Muscle layer of duodenum (tissue), 2 donors: ENCODE results near the gene ANXA10.
"Not testable (repeated sequence)": the region's sequence is repeated elsewhere in the genome, so short reads cannot be mapped to it uniquely, and the experiment has no call there.

Source experiments
- H3K27ac ChIP-seq: one replicate; pipeline ENCODE4 v1.7.0; 2013; ENCODE audit warnings: mild to moderate bottlenecking, low read length
- H3K27me3 ChIP-seq: one replicate; pipeline ENCODE4 v1.7.0; 2013; ENCODE audit warnings: low read depth, mild to moderate bottlenecking, control low read depth, low read length
- H3K36me3 ChIP-seq, 2 donors: one replicate each; pipeline ENCODE4 v1.7.0; 2013; ENCODE audit warnings: low read length in 2 of 2, control low read depth in 1 of 2, mild to moderate bottlenecking in 1 of 2; ENCODE audit not compliant: insufficient read depth in 2 of 2, control insufficient read depth in 1 of 2
- H3K4me1 ChIP-seq, 2 donors: one replicate each; pipeline ENCODE4 v1.7.0; 2013; ENCODE audit warnings: low read length in 2 of 2, mild to moderate bottlenecking in 2 of 2, control low read depth in 1 of 2, moderate library complexity in 1 of 2; ENCODE audit not compliant: insufficient read depth in 2 of 2, control insufficient read depth in 1 of 2
- H3K4me3 ChIP-seq, 2 donors: one replicate each; pipeline ENCODE4 v1.7.0; 2013; ENCODE audit warnings: low read length in 2 of 2, low read depth in 1 of 2, mild to moderate bottlenecking in 1 of 2
- H3K9me3 ChIP-seq, 2 donors: one replicate each; pipeline ENCODE4 v1.7.0; 2013; ENCODE audit warnings: low read length in 2 of 2, control low read depth in 1 of 2, mild to moderate bottlenecking in 1 of 2; ENCODE audit not compliant: control insufficient read depth in 1 of 2
- donor health status: healthy.

The ANXA10 gene

DNA sequence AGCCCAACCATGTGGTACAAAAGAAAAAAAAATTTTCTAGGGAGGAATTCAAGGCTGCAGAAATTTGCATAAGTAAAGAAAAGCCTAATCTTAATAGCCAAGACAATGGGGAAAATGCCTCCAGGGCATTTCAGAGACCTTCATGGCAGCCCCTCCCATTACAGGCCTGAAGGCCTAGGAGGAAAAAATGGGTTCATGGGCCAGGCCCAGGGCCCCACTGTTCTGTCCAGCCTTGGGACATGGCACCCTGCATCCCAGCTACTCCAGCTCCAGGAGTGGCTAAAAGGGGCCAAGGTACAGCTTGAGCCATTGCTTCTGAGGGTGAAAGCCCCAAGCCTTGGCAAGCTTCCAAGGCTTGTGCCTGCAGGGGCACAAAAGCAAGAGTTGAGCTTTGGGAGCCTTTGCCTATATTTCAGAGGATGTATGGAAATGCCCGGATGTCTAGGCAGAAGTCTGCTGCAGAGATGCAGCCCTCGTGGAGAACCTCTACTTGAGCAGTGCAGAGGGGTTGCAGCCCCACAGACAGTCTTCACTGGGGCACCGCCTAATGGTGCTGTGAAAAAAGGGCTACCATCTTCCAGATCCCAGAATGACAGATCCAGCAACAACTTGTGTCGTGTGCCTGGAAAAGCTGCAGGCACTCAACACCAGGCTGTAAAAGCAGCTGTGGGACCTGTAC is 111.0 kb downstream of the ANXA10 start:
- H3K27me3 ChIP-seq, result no peaks in the 10 kb centered on the region
- H3K4me1 ChIP-seq, result no peaks in the 10 kb centered on the region
- H3K27ac ChIP-seq, result no peak overlapping the region
- H3K9me3 ChIP-seq, result peaks cover 8 to 13% of the 10 kb centered on the region in 2 donors
- no peaks in the 10 kb centered on the region for H3K36me3 ChIP-seq
- no peak overlapping the region for H3K4me3 ChIP-seq

DNA sequence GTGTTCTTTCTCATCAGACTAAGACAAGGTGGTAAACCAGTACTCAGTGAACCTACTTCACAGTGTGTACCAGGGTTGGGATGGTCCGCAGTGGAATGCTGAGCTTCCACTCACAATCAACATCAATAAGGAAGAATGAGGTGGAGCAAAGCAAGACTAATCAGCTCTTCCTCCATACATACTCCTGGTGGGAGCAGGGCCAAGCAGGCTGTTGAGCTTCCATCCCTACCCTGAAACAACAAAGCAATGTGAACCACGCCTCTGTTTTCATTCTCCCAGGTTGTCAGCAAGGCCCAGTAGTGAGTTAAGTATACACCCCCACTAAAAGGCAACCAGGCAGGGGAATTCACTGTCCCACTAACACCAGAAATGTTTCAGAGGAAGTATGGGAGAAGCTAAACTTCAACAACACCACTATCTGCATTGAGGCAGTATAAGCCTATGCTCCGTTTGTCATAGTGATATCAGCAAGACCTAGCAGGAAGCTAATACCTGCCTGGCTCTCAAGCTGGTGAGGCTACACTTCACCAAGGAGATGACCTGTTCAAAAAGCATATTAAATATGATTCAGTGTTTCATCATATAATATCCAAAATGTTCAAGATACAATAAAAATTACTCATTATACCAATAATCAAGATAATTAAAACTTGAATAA is 116.7 kb downstream of the ANXA10 start:
- Histone ChIP-seq H3K27ac (no peak overlapping the region), H3K27me3 (no peaks in the 10 kb centered on the region), H3K4me3 (no peak overlapping the region), H3K9me3 (peaks cover 0 to 1% of the 10 kb centered on the region in 2 donors), H3K4me1 (no peaks in the 10 kb centered on the region), H3K36me3 (no peaks in the 10 kb centered on the region)

DNA sequence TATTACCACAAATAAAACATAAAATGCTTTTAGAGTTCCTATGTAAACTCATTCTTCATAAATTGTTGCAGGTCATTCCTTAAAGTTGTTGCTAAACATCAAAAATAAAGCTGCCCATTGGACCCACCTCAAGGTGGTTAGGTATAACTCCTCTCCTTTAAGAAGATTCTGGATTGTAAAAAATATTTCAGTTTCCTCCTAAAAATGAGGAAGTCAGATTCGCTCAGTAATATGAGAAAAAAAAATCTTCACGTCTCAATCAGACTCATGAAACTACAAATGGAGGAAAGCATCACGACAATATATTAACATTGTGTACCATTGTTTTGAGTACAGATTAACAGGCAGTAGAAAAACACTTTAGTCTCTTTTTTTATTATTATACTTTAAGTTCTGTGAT is 120.3 kb downstream of the ANXA10 start:
- no peak overlapping the region for H3K4me3 ChIP-seq
- peaks cover 0 to 3% of the 10 kb centered on the region in 2 donors for H3K9me3 ChIP-seq
- no peaks in the 10 kb centered on the region for H3K27me3 ChIP-seq
- no peaks in the 10 kb centered on the region for H3K4me1 ChIP-seq
- H3K27ac ChIP-seq, result no peak overlapping the region
- peaks cover 7 to 10% of the 10 kb centered on the region in 2 donors for H3K36me3 ChIP-seq

DNA sequence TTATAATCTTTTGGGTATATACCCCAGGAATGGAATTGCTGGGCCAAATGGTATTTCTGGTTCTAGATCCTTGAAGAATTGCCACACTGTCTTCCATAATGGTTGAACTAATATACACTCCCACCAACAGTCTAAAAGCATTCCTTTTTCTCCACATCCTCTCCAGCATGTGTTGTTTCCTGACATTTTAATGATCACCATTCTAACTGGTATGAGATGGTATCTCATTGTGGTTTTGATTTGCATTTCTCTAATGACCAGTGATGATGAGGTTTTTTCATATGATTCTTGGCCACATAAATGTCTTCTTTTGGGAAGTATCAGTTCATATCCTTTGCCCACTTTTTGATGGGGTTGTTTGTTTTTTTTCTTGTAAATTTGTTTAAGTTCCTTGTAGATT is 121.2 kb downstream of the ANXA10 start:
- not testable (repeated sequence) for H3K4me1 ChIP-seq, H3K9me3 ChIP-seq, H3K27ac ChIP-seq

DNA sequence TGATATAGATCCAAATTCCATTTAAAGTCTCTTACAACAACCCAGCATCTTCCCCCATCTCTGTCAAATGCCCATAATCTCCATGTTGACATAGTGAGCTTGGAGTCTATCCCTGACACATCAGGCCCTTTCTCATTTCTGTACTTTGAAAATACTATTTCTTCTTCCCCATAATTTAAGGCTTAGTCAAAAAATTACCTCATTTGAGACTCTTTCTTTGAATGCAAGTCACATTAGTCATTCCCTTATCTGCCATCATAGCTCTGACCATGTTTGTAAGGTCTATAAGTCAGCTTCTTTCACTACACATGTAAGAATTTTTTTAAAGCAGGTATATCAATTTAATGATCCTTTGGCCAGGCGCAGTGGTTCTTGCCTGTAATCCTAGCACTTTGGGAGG is 126.3 kb downstream of the ANXA10 start:
- Histone ChIP-seq H3K9me3 (peaks cover 0 to 3% of the 10 kb centered on the region in 2 donors), H3K4me3 (no peak overlapping the region), H3K27me3 (no peaks in the 10 kb centered on the region), H3K36me3 (peaks cover 14 to 35% of the 10 kb centered on the region in 2 donors), H3K27ac (no peak overlapping the region), H3K4me1 (no peaks in the 10 kb centered on the region)

More for the DNA sequence above, 121.2 kb downstream of the ANXA10 start:
- peaks cover 7 to 14% of the 10 kb centered on the region in 2 donors for H3K36me3 ChIP-seq
- not testable (repeated sequence) for H3K4me3 ChIP-seq, H3K27me3 ChIP-seq

DNA sequence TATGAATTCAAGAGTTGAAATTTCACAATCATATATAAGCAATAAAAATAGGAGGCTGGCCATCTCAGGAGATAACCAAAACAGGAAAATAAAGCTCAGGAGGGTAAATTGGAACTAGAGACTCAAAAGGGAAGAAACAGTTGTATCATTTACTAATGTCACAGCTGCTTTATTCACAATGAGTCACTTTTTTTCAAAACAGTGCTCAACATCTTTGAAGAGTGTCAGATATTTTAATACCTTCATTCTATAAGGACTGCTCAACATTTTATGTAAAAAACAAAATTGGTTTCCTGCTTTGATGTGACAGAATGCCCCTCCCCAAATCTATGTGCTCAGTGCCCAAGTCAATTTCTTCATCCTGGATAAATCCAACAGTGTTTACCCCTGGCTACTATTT is 128.6 kb downstream of the ANXA10 start:
- Histone ChIP-seq H3K36me3 (peaks cover 19 to 45% of the 10 kb centered on the region in 2 donors), H3K9me3 (peaks cover 0 to 3% of the 10 kb centered on the region in 2 donors), H3K4me1 (no peaks in the 10 kb centered on the region), H3K27me3 (no peaks in the 10 kb centered on the region), H3K27ac (no peak overlapping the region), H3K4me3 (no peak overlapping the region)

DNA sequence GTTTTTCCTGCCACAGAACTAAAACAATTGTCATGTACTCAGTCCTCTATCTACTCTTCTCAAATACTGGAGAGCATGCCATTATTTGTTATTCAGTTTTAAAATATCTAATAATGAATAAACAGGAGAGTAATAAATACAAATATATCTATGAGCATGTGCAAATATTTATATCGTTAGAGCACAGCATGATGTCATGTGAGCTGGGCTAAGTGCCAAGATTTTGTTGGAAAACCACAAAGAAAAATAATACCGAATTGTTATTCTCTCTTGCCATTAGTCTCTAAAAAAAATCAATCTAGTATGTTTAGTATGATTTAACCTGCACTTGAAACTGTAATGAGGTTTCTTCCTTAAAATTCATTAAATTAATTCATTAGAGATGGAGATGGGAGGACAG is 129.0 kb downstream of the ANXA10 start:
- H3K4me3 ChIP-seq, result no peak overlapping the region
- peaks cover 17 to 45% of the 10 kb centered on the region in 2 donors for H3K36me3 ChIP-seq
- H3K27me3 ChIP-seq, result no peaks in the 10 kb centered on the region
- H3K9me3 ChIP-seq, result peaks cover 0 to 3% of the 10 kb centered on the region in 2 donors
- no peaks in the 10 kb centered on the region for H3K4me1 ChIP-seq
- no peak overlapping the region for H3K27ac ChIP-seq
